Measurements from ENCODE around the gene GJA5. TPM values are rescaled to one million over a fixed set of nuclear protein-coding genes. Genes with fewer than 3 reads are reported as not detected.

GJA5 gene
- total RNA-seq, 1 experiment from 2014 or later, result 0.39 TPM

DNA sequence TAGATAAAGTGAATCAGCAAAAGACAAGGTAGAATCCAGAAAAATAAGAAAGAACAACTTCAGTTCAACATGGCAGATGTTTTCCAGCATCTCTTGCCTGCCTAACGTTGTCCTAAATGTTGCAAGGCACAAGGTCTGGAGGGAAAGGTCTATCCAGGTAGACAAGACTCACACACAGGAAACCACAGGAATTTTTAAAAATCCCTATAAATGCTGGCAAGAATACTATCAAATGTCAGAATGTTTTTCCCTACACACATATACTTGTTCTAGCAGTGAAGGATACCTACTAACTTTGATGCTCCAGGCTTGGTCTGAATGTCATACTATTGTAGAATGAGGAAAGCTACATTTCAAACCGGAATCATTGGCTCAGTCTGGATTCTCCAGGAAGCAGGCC lies 10.6 kb downstream of the GJA5 start:
- Histone ChIP-seq H2AFZ (ENCODE audit: low read length) (no peak overlapping the region), H2AK5ac (ENCODE audit: insufficient read length, low read length) (no peak overlapping the region), H3K18ac (ENCODE audit: insufficient read length, low read depth, low read length) (no peak overlapping the region), H3K23ac (ENCODE audit: insufficient read length, low read depth, low read length) (no peak overlapping the region), H2BK12ac (ENCODE audit: insufficient read length, low read depth, low read length) (no peak overlapping the region), H3K27me3 (ENCODE audit: insufficient read depth, low read length) (no peaks in the 10 kb centered on the region), H2BK20ac (ENCODE audit: low read depth, low read length, poor library complexity, severe bottlenecking) (no peak overlapping the region), H3K4ac (ENCODE audit: low read depth, low read length) (no peak overlapping the region), H3K9me3 (ENCODE audit: control insufficient read depth, low read depth, low read length) (no peaks in the 10 kb centered on the region), H4K91ac (ENCODE audit: insufficient read length, low read depth, low read length) (no peak overlapping the region), H4K20me1 (ENCODE audit: control insufficient read depth, insufficient read depth, insufficient read length) (no peaks in the 10 kb centered on the region), H3K4me2 (ENCODE audit: insufficient read depth, insufficient read length, low read length) (no peak overlapping the region), H3K23me2 (ENCODE audit: insufficient read length, low read depth, low read length, poor library complexity, severe bottlenecking) (no peaks in the 10 kb centered on the region), H2BK15ac (ENCODE audit: low read depth, low read length) (no peak overlapping the region), H3K14ac (ENCODE audit: insufficient read depth, low read length) (no peak overlapping the region), H4K5ac (ENCODE audit: insufficient read length, low read depth, low read length) (no peak overlapping the region), H4K8ac (replicated peaks; ENCODE audit: insufficient read length, low read depth, low read length) (no peak overlapping the region), H3K56ac (ENCODE audit: insufficient read length, low read depth, low read length) (no peak overlapping the region), H2BK5ac (ENCODE audit: insufficient read length, low read length) (no peak overlapping the region), H2BK120ac (ENCODE audit: low read depth, low read length, poor library complexity, severe bottlenecking) (no peak overlapping the region), H3K79me2 (ENCODE audit: insufficient read depth, low read length) (no peaks in the 10 kb centered on the region), H3T11ph (ENCODE audit: low read length) (no peak overlapping the region), H3K27ac (ENCODE audit: insufficient read length, low read depth, low read length) (no peak overlapping the region), H3K79me1 (ENCODE audit: insufficient read depth, low read depth, low read length, poor library complexity, severe bottlenecking) (no peaks in the 10 kb centered on the region), H3K4me1 (ENCODE audit: insufficient read depth, low read length) (no peaks in the 10 kb centered on the region), H3K9ac (ENCODE audit: extremely low read depth, insufficient read length, low read length) (no peak overlapping the region)
- no peaks in the 10 kb centered on the region for H3K36me3 Mint-ChIP-seq (ENCODE audit: insufficient read depth in 1 of 3, low read depth in 3 of 3)
- no peaks in the 10 kb centered on the region for H3K9me3 Mint-ChIP-seq
- TF ChIP-seq, protein P1, sequence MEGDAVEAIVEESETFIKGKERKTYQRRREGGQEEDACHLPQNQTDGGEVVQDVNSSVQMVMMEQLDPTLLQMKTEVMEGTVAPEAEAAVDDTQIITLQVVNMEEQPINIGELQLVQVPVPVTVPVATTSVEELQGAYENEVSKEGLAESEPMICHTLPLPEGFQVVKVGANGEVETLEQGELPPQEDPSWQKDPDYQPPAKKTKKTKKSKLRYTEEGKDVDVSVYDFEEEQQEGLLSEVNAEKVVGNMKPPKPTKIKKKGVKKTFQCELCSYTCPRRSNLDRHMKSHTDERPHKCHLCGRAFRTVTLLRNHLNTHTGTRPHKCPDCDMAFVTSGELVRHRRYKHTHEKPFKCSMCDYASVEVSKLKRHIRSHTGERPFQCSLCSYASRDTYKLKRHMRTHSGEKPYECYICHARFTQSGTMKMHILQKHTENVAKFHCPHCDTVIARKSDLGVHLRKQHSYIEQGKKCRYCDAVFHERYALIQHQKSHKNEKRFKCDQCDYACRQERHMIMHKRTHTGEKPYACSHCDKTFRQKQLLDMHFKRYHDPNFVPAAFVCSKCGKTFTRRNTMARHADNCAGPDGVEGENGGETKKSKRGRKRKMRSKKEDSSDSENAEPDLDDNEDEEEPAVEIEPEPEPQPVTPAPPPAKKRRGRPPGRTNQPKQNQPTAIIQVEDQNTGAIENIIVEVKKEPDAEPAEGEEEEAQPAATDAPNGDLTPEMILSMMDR (conservative IDR thresholded peaks at IDR 0.05), result no peak
- peak overlapping the region in 1 of 3 experiments; percentile 10; a peak in 1 of 7 replicates for H3K27ac Mint-ChIP-seq
- WGBS (ENCODE audit: extremely low coverage, insufficient read length, low lambda C conversion rate), result no CpG with 5 or more reads among the region's 2 CpGs
- DNase-seq, result no peak
- H3K27me3 Mint-ChIP-seq (ENCODE audit: low read depth), result peaks cover 1% of the 10 kb centered on the region
- no peak overlapping the region for H3K4me3 Mint-ChIP-seq
- H3K4me1 Mint-ChIP-seq, result peaks cover 6 to 7% of the 10 kb centered on the region in 2 experiments
